Spleen (tissue), 11 donors: ENCODE results near the gene KIAA1328. TPM values are rescaled to one million over a fixed set of nuclear protein-coding genes. Genes with fewer than 3 reads are reported as not detected.

Experiments used
- DNase-seq: peaks from one replicate; pipeline ENCODE4 v3.0.0-alpha.2; 2020
- H3K27ac ChIP-seq, 8 donors: fragments of 200-600 bp; sonication (generic) in 7 of 8; 1 replicate in 4 of 8; 2 replicates in 4 of 8; pipeline versions ENCODE4 v1.5.0 to v1.8.0; 2016 to 2021; ENCODE audit warnings: inconsistent platforms in 4 of 8, mild to moderate bottlenecking in 4 of 8, moderate library complexity in 1 of 8
- H3K27me3 ChIP-seq, 7 donors: fragments of 200-600 bp; sonication (generic) in 6 of 7; replicated peaks in 1 of 7; 1 replicate in 4 of 7; 2 replicates in 3 of 7; pipeline versions ENCODE4 v1.5.0 to v1.8.0; 2016 to 2021; ENCODE audit warnings: inconsistent platforms in 3 of 7, mild to moderate bottlenecking in 1 of 7
- H3K36me3 ChIP-seq, 6 donors: fragments of 200-600 bp; sonication (generic) in 5 of 6; 1 replicate in 4 of 6; 2 replicates in 2 of 6; pipeline versions ENCODE4 v1.5.0 to v1.8.0; 2016 to 2021; ENCODE audit warnings: inconsistent platforms in 2 of 6
- H3K4me1 ChIP-seq, 6 donors: fragments of 200-600 bp; sonication (generic) in 5 of 6; 1 replicate in 3 of 6; 2 replicates in 3 of 6; pipeline versions ENCODE4 v1.5.0 to v1.8.0; 2016 to 2021; ENCODE audit warnings: inconsistent platforms in 3 of 6
- H3K4me3 ChIP-seq, 8 donors: fragments of 200-600 bp; sonication (generic) in 7 of 8; 1 replicate in 4 of 8; 2 replicates in 4 of 8; pipeline versions ENCODE4 v1.5.0 to v1.8.0; 2016 to 2021; ENCODE audit warnings: inconsistent platforms in 4 of 8, mild to moderate bottlenecking in 4 of 8, moderate library complexity in 2 of 8
- H3K9me3 ChIP-seq, 8 donors: fragments of 200-600 bp; sonication (generic) in 7 of 8; 1 replicate in 4 of 8; 2 replicates in 4 of 8; pipeline versions ENCODE4 v1.5.0 to v1.8.0; 2016 to 2021; ENCODE audit warnings: inconsistent platforms in 4 of 8
- POLR2A ChIP-seq, 3 donors: fragments of 450-650 bp; IDR thresholded peaks; one replicate each; pipeline ENCODE4 v1.5.1; 2017; ENCODE audit warnings: antibody characterized with exemption in 3 of 3, mild to moderate bottlenecking in 1 of 3
- POLR2AphosphoS5 ChIP-seq, 3 donors: sonication (generic); formaldehyde crosslinking; IDR thresholded peaks; one replicate each; pipeline ENCODE4 v1.5.1; 2017; ENCODE audit warnings: antibody characterized with exemption in 3 of 3
- WGBS, 5 donors: extraction: QIAGEN DNeasy Blood & Tissue Kit in 3 of 5; methylation state at CpG; one replicate each; pipeline versions ENCODE4 v1.1.5 to v1.1.7; 2013 to 2018; 5-methylcytosine and 5-hydroxymethylcytosine counted together
- intact Hi-C: fragments of 100-400 bp; cut with DNase I; formaldehyde crosslinking; loops from one replicate; pipeline ENCODE4 v1.15.0; 2023; ENCODE audit warnings: low total_unique reads
- polyA plus RNA-seq, 3 donors: library from polyadenylated mRNA; stranded (reverse); fragments of 200-250 nt; gene quantifications; one replicate each; pipeline ENCODE4 v1.2.1, GENCODE V29; 2013
- total RNA-seq, 7 donors: library from RNA; depleted of rRNA in 3 of 7; stranded (reverse); fragments of >200 nt in 3 of 7; fragmentation: NEBNext Ultra II Directional in 4 of 7; extraction: Animal tissue kit (Norgen Biotek cat#: 25700) in 4 of 7; gene quantifications; one replicate each; pipeline versions ENCODE4 v1.1.0 to v1.2.1, GENCODE V29; 2016 to 2021
- TF ChIP-seq, protein P1 (sequence below), 11 experiments: fragments of 200-600 bp in 7 of 11; fragments of 450-650 bp in 4 of 11; sonication (generic) in 4 of 11; IDR thresholded peaks in 8 of 11; conservative IDR thresholded peaks in 3 of 11; 1 replicate in 7 of 11; 2 replicates in 4 of 11; pipeline versions ENCODE4 v1.4.0 to v1.8.0; 2016 to 2021; ENCODE audit warnings: antibody characterized with exemption in 11 of 11, inconsistent platforms in 4 of 11, mild to moderate bottlenecking in 1 of 11
- donor health status: healthy with polysubstance abuse.
- donor health status: DM: no; HTN: no; CAD: no; lungs with moderate emphysema.
- donor health status: DM: no; HTN: no; CAD: no.
- donor health status: Bipolar disorder and iron deficiency.
- donor health status: healthy.
- donor health status: DM: no; HTN: no; CAD: no.
- donor health status: DM: yes; HTN: yes; CAD: no.

Gene KIAA1328
- total and polyA plus RNA-seq, 10 donors = 1.9 to 27.1 (median 14.9) TPM

DNA sequence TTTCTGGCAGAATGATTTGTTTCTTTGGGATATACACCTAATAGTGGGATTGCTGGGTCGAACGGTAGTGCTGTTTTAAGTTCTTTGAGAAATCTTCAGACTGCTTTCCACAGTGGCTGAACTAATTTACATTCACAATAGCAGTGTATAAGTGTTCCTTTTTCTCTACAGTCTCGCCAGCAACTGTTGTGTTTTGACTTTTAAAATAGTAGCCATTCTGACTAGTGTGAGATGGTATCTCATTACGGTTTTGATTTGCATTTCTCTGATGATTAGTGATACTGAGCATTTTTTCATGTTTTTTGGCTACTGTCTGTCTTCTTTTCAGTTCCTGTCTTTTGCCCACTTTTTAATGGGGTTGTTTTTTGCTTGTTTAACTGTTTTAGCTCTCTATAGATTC, 306.2 kb downstream of the KIAA1328 start:
- DNase-seq = no peak
- H3K36me3 ChIP-seq = no peaks in the 10 kb centered on the region
- 79 to 90% (median 85%) methylated on average over 4 of the region's 4 CpGs for WGBS, 5 donors
- TF ChIP-seq, protein P1, sequence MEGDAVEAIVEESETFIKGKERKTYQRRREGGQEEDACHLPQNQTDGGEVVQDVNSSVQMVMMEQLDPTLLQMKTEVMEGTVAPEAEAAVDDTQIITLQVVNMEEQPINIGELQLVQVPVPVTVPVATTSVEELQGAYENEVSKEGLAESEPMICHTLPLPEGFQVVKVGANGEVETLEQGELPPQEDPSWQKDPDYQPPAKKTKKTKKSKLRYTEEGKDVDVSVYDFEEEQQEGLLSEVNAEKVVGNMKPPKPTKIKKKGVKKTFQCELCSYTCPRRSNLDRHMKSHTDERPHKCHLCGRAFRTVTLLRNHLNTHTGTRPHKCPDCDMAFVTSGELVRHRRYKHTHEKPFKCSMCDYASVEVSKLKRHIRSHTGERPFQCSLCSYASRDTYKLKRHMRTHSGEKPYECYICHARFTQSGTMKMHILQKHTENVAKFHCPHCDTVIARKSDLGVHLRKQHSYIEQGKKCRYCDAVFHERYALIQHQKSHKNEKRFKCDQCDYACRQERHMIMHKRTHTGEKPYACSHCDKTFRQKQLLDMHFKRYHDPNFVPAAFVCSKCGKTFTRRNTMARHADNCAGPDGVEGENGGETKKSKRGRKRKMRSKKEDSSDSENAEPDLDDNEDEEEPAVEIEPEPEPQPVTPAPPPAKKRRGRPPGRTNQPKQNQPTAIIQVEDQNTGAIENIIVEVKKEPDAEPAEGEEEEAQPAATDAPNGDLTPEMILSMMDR (IDR thresholded peaks at IDR 0.05 in 8 of 11, conservative IDR thresholded peaks at IDR 0.05 in 3 of 11) = no peak
- TF ChIP-seq POLR2A (IDR thresholded peaks at IDR 0.05) = no peak
- no peak for TF ChIP-seq POLR2AphosphoS5 (IDR thresholded peaks at IDR 0.05)
- no peaks in the 10 kb centered on the region for H3K27me3 ChIP-seq
- no peak overlapping the region for H3K4me3 ChIP-seq
- H3K27ac ChIP-seq = no peak overlapping the region
- no peaks in the 10 kb centered on the region for H3K4me1 ChIP-seq
- H3K9me3 ChIP-seq = peaks cover 0 to 44% (median 33%) of the 10 kb centered on the region in 8 donors
- intact Hi-C loops = no loop called here

GRCh38 chr18:37138456-37138855, 309.5 kb downstream of the KIAA1328 start:
- Histone ChIP-seq H3K4me1 (no peaks in the 10 kb centered on the region), H3K4me3 (no peak overlapping the region), H3K27me3 (no peaks in the 10 kb centered on the region), H3K27ac (no peak overlapping the region), H3K36me3 (no peaks in the 10 kb centered on the region), H3K9me3 (peaks cover 0 to 29% (median 22%) of the 10 kb centered on the region in 8 donors)
- 85 to 94% (median 89%) methylated on average over 3 of the region's 3 CpGs for WGBS, 5 donors
- TF ChIP-seq POLR2AphosphoS5 (IDR thresholded peaks at IDR 0.05) (no peak), POLR2A (IDR thresholded peaks at IDR 0.05) (no peak)
- TF ChIP-seq, protein P1 (IDR thresholded peaks at IDR 0.05 in 8 of 11, conservative IDR thresholded peaks at IDR 0.05 in 3 of 11) = no peak
- no peak for DNase-seq
- intact Hi-C loops = no loop called here

GRCh38 chr18:37139876-37140275, 310.9 kb downstream of the KIAA1328 start:
- Histone ChIP-seq H3K4me1 (no peaks in the 10 kb centered on the region), H3K9me3 (peaks cover 0 to 15% (median 13%) of the 10 kb centered on the region in 8 donors), H3K4me3 (no peak overlapping the region), H3K36me3 (no peaks in the 10 kb centered on the region), H3K27me3 (no peaks in the 10 kb centered on the region), H3K27ac (no peak overlapping the region)
- WGBS, 5 donors = 91 to 98% (median 93%) methylated on average over 1 of the region's 1 CpG
- TF ChIP-seq, protein P1 (IDR thresholded peaks at IDR 0.05 in 8 of 11, conservative IDR thresholded peaks at IDR 0.05 in 3 of 11) = no peak
- TF ChIP-seq POLR2AphosphoS5 (IDR thresholded peaks at IDR 0.05) = no peak
- TF ChIP-seq POLR2A (IDR thresholded peaks at IDR 0.05) = no peak
- no peak for DNase-seq
- intact Hi-C loops = no loop called here

DNA sequence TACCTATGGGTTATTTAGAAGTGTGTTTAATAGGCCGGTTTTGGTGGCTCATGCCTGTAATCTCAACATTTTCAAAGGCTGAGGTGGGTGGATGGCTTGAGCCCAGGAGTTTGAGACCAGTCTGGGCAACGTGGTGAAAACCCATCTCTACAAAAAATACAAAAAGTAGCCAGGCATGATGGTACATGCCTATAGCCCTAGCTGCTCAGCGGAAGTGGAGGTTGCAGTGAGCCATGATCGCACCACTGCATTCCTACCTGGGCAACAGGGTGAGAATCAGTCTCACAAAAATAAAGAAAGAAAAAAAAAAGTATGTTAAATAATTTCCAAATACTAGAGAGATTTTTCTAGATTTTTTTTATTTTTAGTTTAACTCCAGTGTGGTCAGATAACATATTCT, 316.0 kb downstream of the KIAA1328 start:
- 87 to 94% (median 90%) methylated on average over 4 of the region's 4 CpGs for WGBS, 5 donors
- intact Hi-C loops = no loop called here
- Histone ChIP-seq H3K4me3 (no peak overlapping the region), H3K9me3 (peaks cover 0 to 8% (median 0%) of the 10 kb centered on the region in 8 donors), H3K36me3 (no peaks in the 10 kb centered on the region), H3K27ac (no peak overlapping the region), H3K27me3 (no peaks in the 10 kb centered on the region), H3K4me1 (no peaks in the 10 kb centered on the region)
- no peak for DNase-seq
- TF ChIP-seq POLR2AphosphoS5 (IDR thresholded peaks at IDR 0.05) (no peak), POLR2A (IDR thresholded peaks at IDR 0.05) (no peak)
- TF ChIP-seq, protein P1 (IDR thresholded peaks at IDR 0.05 in 8 of 11, conservative IDR thresholded peaks at IDR 0.05 in 3 of 11) = no peak
